Neural crest cell (in vitro differentiated cells): ENCODE results near the gene OS9. TPM values are rescaled to one million over a fixed set of nuclear protein-coding genes. Genes with fewer than 3 reads are reported as not detected.

Experiments used
- DNase-seq: peaks from one replicate; pipeline ENCODE4 v3.0.0; 2021; ENCODE audit warnings: low read depth, mixed read lengths, low spot score
- H3K27ac Mint-ChIP-seq: one replicate; pipeline ENCODE4 v1.8.0; 2021; ENCODE audit warnings: mild to moderate bottlenecking, mixed read lengths; ENCODE audit not compliant: unreplicated experiment
- H3K27me3 Mint-ChIP-seq: 2 replicates; pipeline ENCODE4 v1.8.0; 2021; ENCODE audit warnings: low read depth, mild to moderate bottlenecking, mixed read lengths
- H3K36me3 Mint-ChIP-seq: 2 replicates; pipeline ENCODE4 v1.8.0; 2021; ENCODE audit warnings: low read depth, mild to moderate bottlenecking, mixed read lengths
- H3K4me1 Mint-ChIP-seq: 2 replicates; pipeline ENCODE4 v1.8.0; 2021; ENCODE audit warnings: mixed read lengths
- H3K4me3 Mint-ChIP-seq: one replicate; pipeline ENCODE4 v1.8.0; 2021; ENCODE audit warnings: mild to moderate bottlenecking, mixed read lengths
- H3K9me3 Mint-ChIP-seq: 2 replicates; pipeline ENCODE4 v1.8.0; 2021; ENCODE audit warnings: mixed read lengths
- CTCF ChIP-seq: fragments of 200-600 bp; sonication (generic); conservative IDR thresholded peaks from 2 replicates; pipeline ENCODE4 v1.5.0; 2021; ENCODE audit warnings: antibody characterized with exemption, mild to moderate bottlenecking
- total RNA-seq: library from RNA; stranded (reverse); gene quantifications from 2 replicates; pipeline ENCODE4 v1.2.1, GENCODE V29; 2021

Gene OS9
- total RNA-seq, 1 donor from 2014 or later, result 135 TPM

GRCh38 chr12:57692500-57692899, 1.4 kb upstream of the OS9 start:
- DNase-seq, result no peak

GRCh38 chr12:57693317-57693658, 644 bp upstream of the OS9 start:
- Mint-ChIP-seq H3K9me3 (no peaks in the 10 kb centered on the region), H3K27me3 (peaks cover 26% of the 10 kb centered on the region), H3K27ac (no peak overlapping the region), H3K4me3 (no peak overlapping the region), H3K4me1 (no peaks in the 10 kb centered on the region), H3K36me3 (peaks cover 5% of the 10 kb centered on the region)
- TF ChIP-seq CTCF, result no peak
- DNase-seq, result no peak

More at GRCh38 chr12:57692500-57692899, 1.4 kb upstream of the OS9 start:
- no peak for TF ChIP-seq CTCF
- Mint-ChIP-seq H3K4me3 (no peak overlapping the region), H3K27ac (no peak overlapping the region), H3K36me3 (peaks cover 4% of the 10 kb centered on the region), H3K9me3 (no peaks in the 10 kb centered on the region), H3K4me1 (no peaks in the 10 kb centered on the region), H3K27me3 (peaks cover 31% of the 10 kb centered on the region)

DNA sequence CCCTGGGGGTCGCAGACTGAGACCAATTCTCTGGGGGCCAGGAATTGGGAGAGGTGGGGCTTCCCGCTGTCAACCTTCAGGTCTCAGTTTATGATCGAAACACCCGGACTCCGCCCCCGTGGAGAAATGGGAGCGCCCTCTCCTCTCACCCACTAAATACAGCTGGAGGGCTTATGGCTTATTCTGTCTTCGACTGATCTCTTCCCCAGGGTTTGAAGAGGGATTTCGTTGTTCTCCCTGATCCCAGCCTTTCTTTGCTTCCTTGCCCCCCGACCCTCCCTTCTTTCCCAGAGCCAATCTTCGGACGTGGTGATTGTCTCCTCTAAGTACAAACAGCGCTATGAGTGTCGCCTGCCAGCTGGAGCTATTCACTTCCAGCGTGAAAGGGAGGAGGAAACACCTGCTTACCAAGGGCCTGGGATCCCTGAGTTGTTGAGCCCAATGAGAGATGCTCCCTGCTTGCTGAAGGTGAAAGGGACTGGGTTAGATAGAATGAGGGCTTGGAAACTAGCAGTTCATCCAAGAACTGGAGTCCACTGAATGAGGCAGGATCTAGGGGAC, 607 bp downstream of the OS9 start:
- H3K27ac Mint-ChIP-seq, result no peak overlapping the region
- H3K36me3 Mint-ChIP-seq, result peaks cover 14% of the 10 kb centered on the region
- TF ChIP-seq CTCF, result no peak
- H3K27me3 Mint-ChIP-seq, result peaks cover 18% of the 10 kb centered on the region
- no peaks in the 10 kb centered on the region for H3K9me3 Mint-ChIP-seq
- no peak for DNase-seq
- no peaks in the 10 kb centered on the region for H3K4me1 Mint-ChIP-seq
- H3K4me3 Mint-ChIP-seq, result no peak overlapping the region

GRCh38 chr12:57695770-57696432, 2.0 kb downstream of the OS9 start:
- no peaks in the 10 kb centered on the region for H3K4me1 Mint-ChIP-seq
- peak overlapping the region; percentile 53 for H3K4me3 Mint-ChIP-seq
- H3K27me3 Mint-ChIP-seq, result peaks cover 6% of the 10 kb centered on the region
- peaks cover 14% of the 10 kb centered on the region for H3K36me3 Mint-ChIP-seq
- no peak for DNase-seq
- H3K9me3 Mint-ChIP-seq, result no peaks in the 10 kb centered on the region
- H3K27ac Mint-ChIP-seq, result no peak overlapping the region
- no peak for TF ChIP-seq CTCF

- Mint-ChIP-seq H3K27ac (no peak overlapping the region), H3K4me3 (peak overlapping the region; percentile 71), H3K4me1 (no peaks in the 10 kb centered on the region), H3K36me3 (peaks cover 15% of the 10 kb centered on the region), H3K9me3 (no peaks in the 10 kb centered on the region), H3K27me3 (peaks cover 4% of the 10 kb centered on the region)
- no peak for DNase-seq
- TF ChIP-seq CTCF, result no peak
These were observed 3.1 kb downstream of the OS9 start for GRCh38 chr12:57697076-57697475.
